Measurements from ENCODE around the gene GPR137B.

GRCh38 chr1:236154126-236154525 lies 11.8 kb downstream of the GPR137B start:
- TF ChIP-seq POLR2A (IDR thresholded peaks at IDR 0.05) (no peak), CTCF (IDR thresholded peaks at IDR 0.05) (no peak), POLR2AphosphoS5 (IDR thresholded peaks at IDR 0.05) (no peak), EP300 (IDR thresholded peaks at IDR 0.05; ENCODE audit: low read depth) (no peak)

Measured in transverse colon (tissue), 4 donors.